Caco-2 (cell line): ENCODE measurements around the gene CORO2A. TPM values are rescaled to one million over a fixed set of nuclear protein-coding genes. Genes with fewer than 3 reads are reported as not detected.

Experiments
- BruUV-seq: library from RNA; stranded (reverse); fragments of 400-500 nt; replicated peaks from 2 replicates; lab custom pipeline; 2021; lab: Mats Ljungman, UMichigan
- CTCF ChIA-PET: fragments of 300-600 bp; sonication (Branson Sonifier 250); formaldehyde crosslinking; loops from one replicate; lab custom pipeline; 2022; ENCODE audit warnings: antibody characterized with exemption; lab: Charles Lee
- POLR2A ChIA-PET: fragments of 300-600 bp; sonication (Branson Sonifier 250); formaldehyde crosslinking; loops from one replicate; lab custom pipeline; 2022; ENCODE audit warnings: antibody characterized with exemption; lab: Charles Lee
- DNase-seq, 2 experiments: peaks; one replicate each; pipeline versions ENCODE4 v3.0.0 to v3.0.0-alpha.2; 2020 to 2022
- H3K27me3 ChIP-seq: replicated peaks from 2 replicates; pipeline ENCODE4 v1.6.0; 2011; ENCODE audit warnings: low read length; ENCODE audit not compliant: control insufficient read depth, insufficient read depth
- H3K36me3 ChIP-seq: 2 replicates; pipeline ENCODE4 v1.5.1; 2011; ENCODE audit warnings: low read length; ENCODE audit not compliant: control insufficient read depth, insufficient read depth
- H3K4me1 ChIP-seq: fragments of 250-450 bp; sonication (Bioruptor Pico); 2 replicates; pipeline ENCODE4 v1.5.1; 2020; ENCODE audit warnings: mild to moderate bottlenecking
- H3K4me3 ChIP-seq: 2 replicates; pipeline ENCODE4 v1.5.1; 2011; ENCODE audit warnings: low read depth, mild to moderate bottlenecking, control low read depth, low read length
- H3K9me3 ChIP-seq: fragments of 250-450 bp; sonication (Bioruptor Pico); 2 replicates; pipeline ENCODE4 v1.5.1; 2020; ENCODE audit warnings: mild to moderate bottlenecking, moderate library complexity
- H3K27ac Mint-ChIP-seq: one replicate; pipeline ENCODE4 v1.8.0; 2022; ENCODE audit warnings: mixed read lengths; ENCODE audit not compliant: unreplicated experiment
- H3K27me3 Mint-ChIP-seq: one replicate; pipeline ENCODE4 v1.8.0; 2022; ENCODE audit warnings: mixed read lengths; ENCODE audit not compliant: insufficient read depth, unreplicated experiment
- H3K36me3 Mint-ChIP-seq: one replicate; pipeline ENCODE4 v1.8.0; 2022; ENCODE audit warnings: mild to moderate bottlenecking, mixed read lengths; ENCODE audit not compliant: insufficient read depth, unreplicated experiment
- H3K4me1 Mint-ChIP-seq: one replicate; pipeline ENCODE4 v1.8.0; 2022; ENCODE audit warnings: low read depth, mixed read lengths; ENCODE audit not compliant: unreplicated experiment
- H3K4me3 Mint-ChIP-seq: one replicate; pipeline ENCODE4 v1.8.0; 2022; ENCODE audit warnings: mild to moderate bottlenecking, moderate library complexity, mixed read lengths; ENCODE audit not compliant: unreplicated experiment
- H3K9me3 Mint-ChIP-seq: one replicate; pipeline ENCODE4 v1.8.0; 2022; ENCODE audit warnings: mixed read lengths; ENCODE audit not compliant: unreplicated experiment
- CTCF ChIP-seq, 2 experiments: fragments of 200-600 bp in 1 of 2; IDR thresholded peaks; 1 replicate in 1 of 2; 2 replicates in 1 of 2; pipeline versions ENCODE4 v1.5.1 to v1.8.0; 2011 to 2022; ENCODE audit warnings: antibody characterized with exemption in 1 of 2, control low read depth in 1 of 2, inconsistent platforms in 1 of 2, low read depth in 1 of 2, low read length in 1 of 2, mild to moderate bottlenecking in 1 of 2, moderate library complexity in 1 of 2; ENCODE audit not compliant: insufficient read depth in 1 of 2, severe bottlenecking in 1 of 2, unreplicated experiment in 1 of 2
- intact Hi-C: fragments of 100-400 bp; cut with micrococcal nuclease; formaldehyde crosslinking; loops from one replicate; pipeline ENCODE4 v1.10.0; 2022; ENCODE audit not compliant: unreplicated experiment
- total RNA-seq: library from RNA; stranded (reverse); gene quantifications from 2 replicates; pipeline ENCODE4 v1.2.3, GENCODE V29; 2022

CORO2A gene
- total RNA-seq, 1 experiment from 2014 or later, result 18.9 TPM

GRCh38 chr9:98084396-98084795 lies 108.0 kb downstream of the CORO2A start:
- intact Hi-C loops, result no loop called here
- BruUV-seq, result TSS peak; percentile 24
- Mint-ChIP-seq H3K36me3 (peaks cover 40% of the 10 kb centered on the region), H3K27me3 (no peaks in the 10 kb centered on the region), H3K4me3 (no peak overlapping the region), H3K27ac (no peak overlapping the region), H3K4me1 (peaks cover 6% of the 10 kb centered on the region), H3K9me3 (no peaks in the 10 kb centered on the region)
- no peak for DNase-seq
- Histone ChIP-seq H3K27me3 (no peaks in the 10 kb centered on the region), H3K4me3 (no peak overlapping the region), H3K9me3 (no peaks in the 10 kb centered on the region), H3K36me3 (peaks cover 10% of the 10 kb centered on the region), H3K4me1 (no peaks in the 10 kb centered on the region)
- ChIA-PET CTCF (interaction anchor here (0.7 to 1.7 kb wide), 2 partner anchors 10 to 11 kb away, joined by 3 to 4 read pairs; no protein-coding TSS in a partner anchor), POLR2A (interaction anchor here (0.6 kb wide), 1 partner anchor 25 kb away, joined by 3 read pairs; no protein-coding TSS in a partner anchor)
- no peak for TF ChIP-seq CTCF (IDR thresholded peaks at IDR 0.05; ENCODE audit: insufficient read depth in 1 of 2, low read depth in 1 of 2, low read length in 1 of 2, severe bottlenecking in 1 of 2, unreplicated experiment in 1 of 2)

GRCh38 chr9:98083566-98084183 lies 108.8 kb downstream of the CORO2A start:
- Histone ChIP-seq H3K36me3 (peaks cover 10% of the 10 kb centered on the region), H3K9me3 (no peaks in the 10 kb centered on the region), H3K27me3 (no peaks in the 10 kb centered on the region), H3K4me1 (no peaks in the 10 kb centered on the region), H3K4me3 (no peak overlapping the region)
- ChIA-PET POLR2A (no interaction called here), CTCF (interaction anchor here (0.7 to 1.7 kb wide), 2 partner anchors 10 to 11 kb away, joined by 3 to 4 read pairs; no protein-coding TSS in a partner anchor)
- H3K9me3 Mint-ChIP-seq, result no peaks in the 10 kb centered on the region
- H3K4me3 Mint-ChIP-seq, result no peak overlapping the region
- no TSS peak for BruUV-seq
- peaks cover 6% of the 10 kb centered on the region for H3K4me1 Mint-ChIP-seq
- no peaks in the 10 kb centered on the region for H3K27me3 Mint-ChIP-seq
- DNase-seq, result no peak
- intact Hi-C loops, result no loop called here
- H3K27ac Mint-ChIP-seq, result no peak overlapping the region
- H3K36me3 Mint-ChIP-seq, result peaks cover 45% of the 10 kb centered on the region
- no peak for TF ChIP-seq CTCF (IDR thresholded peaks at IDR 0.05; ENCODE audit: insufficient read depth in 1 of 2, low read depth in 1 of 2, low read length in 1 of 2, severe bottlenecking in 1 of 2, unreplicated experiment in 1 of 2)

- ChIA-PET POLR2A (no interaction called here), CTCF (interaction anchor here (1.0 kb wide), 1 partner anchor 12 kb away, joined by 3 read pairs; no protein-coding TSS in a partner anchor)
- Mint-ChIP-seq H3K27me3 (no peaks in the 10 kb centered on the region), H3K4me3 (no peak overlapping the region), H3K27ac (no peak overlapping the region), H3K36me3 (peaks cover 46% of the 10 kb centered on the region), H3K9me3 (no peaks in the 10 kb centered on the region), H3K4me1 (peaks cover 6% of the 10 kb centered on the region)
- H3K4me3 ChIP-seq, result no peak overlapping the region
- no peaks in the 10 kb centered on the region for H3K27me3 ChIP-seq
- DNase-seq, result no peak
- no TSS peak for BruUV-seq
- no peaks in the 10 kb centered on the region for H3K4me1 ChIP-seq
- no peaks in the 10 kb centered on the region for H3K9me3 ChIP-seq
- peaks cover 10% of the 10 kb centered on the region for H3K36me3 ChIP-seq
- no peak for TF ChIP-seq CTCF (IDR thresholded peaks at IDR 0.05; ENCODE audit: insufficient read depth in 1 of 2, low read depth in 1 of 2, low read length in 1 of 2, severe bottlenecking in 1 of 2, unreplicated experiment in 1 of 2)
- intact Hi-C loops, result no loop called here
Measured at GRCh38 chr9:98083061-98083501, 109.4 kb downstream of the CORO2A start.
